ENCODE measurements around the gene HS3ST4. TPM values are rescaled to one million over a fixed set of nuclear protein-coding genes. Genes with fewer than 3 reads are reported as not detected.

Gene HS3ST4
- total and polyA plus RNA-seq, 2 donors (not counting 1 experiment from before 2014, with no cell fraction given), result not detected

DNA sequence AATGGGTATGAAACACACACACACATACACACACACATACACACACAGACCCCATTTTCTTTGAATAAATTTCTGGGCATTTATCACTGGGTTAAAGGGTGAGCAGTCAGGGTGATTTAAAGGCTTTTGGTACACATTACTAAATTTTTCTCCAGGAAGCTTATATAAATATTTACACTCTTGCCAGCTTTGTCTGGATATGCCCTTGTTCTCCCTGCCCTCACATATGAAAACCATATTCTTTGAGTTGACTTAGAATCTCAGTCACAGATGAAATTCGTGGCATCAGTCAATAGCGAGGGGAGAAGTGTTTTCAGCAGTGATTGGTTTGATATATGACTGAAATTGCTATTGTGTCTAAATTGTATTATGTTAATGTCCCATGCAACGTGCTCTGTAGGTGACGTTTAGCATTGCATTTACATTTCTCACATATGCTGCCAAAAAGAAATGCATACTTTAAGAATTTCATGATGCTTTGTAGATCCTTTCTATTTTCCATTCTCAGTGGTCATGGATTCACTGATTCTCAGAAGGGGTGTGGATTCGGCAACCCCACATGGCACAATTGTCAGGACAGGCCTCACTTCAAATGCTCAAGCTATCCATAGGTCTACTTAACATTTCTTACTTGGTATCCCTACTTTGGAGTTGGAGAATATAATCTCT is 34.8 kb downstream of the HS3ST4 start:
- no peaks in the 10 kb centered on the region for H3K79me2 ChIP-seq (ENCODE audit: control insufficient read depth, insufficient read depth, low read length)
- H4K20me1 ChIP-seq (ENCODE audit: control insufficient read depth, extremely low read depth, insufficient read depth, low read length), result no peaks in the 10 kb centered on the region
- H3K4me2 ChIP-seq (ENCODE audit: extremely low read depth, insufficient read depth, low read length), result no peak overlapping the region
- H3K4me1 ChIP-seq (ENCODE audit: control insufficient read depth, extremely low read depth, insufficient read depth, low read length), result no peaks in the 10 kb centered on the region
- no peak overlapping the region for H3K9ac ChIP-seq (ENCODE audit: insufficient read depth, low read length)
- DNase-seq (ENCODE audit: low read depth in 2 of 2), result no peak
- no peaks in the 10 kb centered on the region for H3K36me3 ChIP-seq (ENCODE audit: control insufficient read depth, insufficient read depth, low read length)
- no peaks in the 10 kb centered on the region for H3K9me3 ChIP-seq (ENCODE audit: control insufficient read depth, insufficient read depth, low read depth, low read length)
- H3K27ac ChIP-seq (ENCODE audit: insufficient read depth, low read length), result no peak overlapping the region
- no peak overlapping the region for H3K4me3 ChIP-seq (replicated peaks in 1 of 4; ENCODE audit: control extremely low read depth in 1 of 4, insufficient read depth in 1 of 4, low read depth in 3 of 4, low read length in 4 of 4)
- no peak overlapping the region for H2AFZ ChIP-seq (ENCODE audit: low read length)
- TF ChIP-seq EZH2 (IDR thresholded peaks at IDR 0.05; ENCODE audit: low read length, missing control alignments) (no peak), CTCF (conservative IDR thresholded peaks at IDR 0.05 in 1 of 2, IDR thresholded peaks at IDR 0.05 in 1 of 2; ENCODE audit: low read depth in 1 of 2, low read length in 2 of 2) (no peak)
- no peaks in the 10 kb centered on the region for H3K27me3 ChIP-seq (ENCODE audit: control insufficient read depth, insufficient read depth, low read length)

DNA sequence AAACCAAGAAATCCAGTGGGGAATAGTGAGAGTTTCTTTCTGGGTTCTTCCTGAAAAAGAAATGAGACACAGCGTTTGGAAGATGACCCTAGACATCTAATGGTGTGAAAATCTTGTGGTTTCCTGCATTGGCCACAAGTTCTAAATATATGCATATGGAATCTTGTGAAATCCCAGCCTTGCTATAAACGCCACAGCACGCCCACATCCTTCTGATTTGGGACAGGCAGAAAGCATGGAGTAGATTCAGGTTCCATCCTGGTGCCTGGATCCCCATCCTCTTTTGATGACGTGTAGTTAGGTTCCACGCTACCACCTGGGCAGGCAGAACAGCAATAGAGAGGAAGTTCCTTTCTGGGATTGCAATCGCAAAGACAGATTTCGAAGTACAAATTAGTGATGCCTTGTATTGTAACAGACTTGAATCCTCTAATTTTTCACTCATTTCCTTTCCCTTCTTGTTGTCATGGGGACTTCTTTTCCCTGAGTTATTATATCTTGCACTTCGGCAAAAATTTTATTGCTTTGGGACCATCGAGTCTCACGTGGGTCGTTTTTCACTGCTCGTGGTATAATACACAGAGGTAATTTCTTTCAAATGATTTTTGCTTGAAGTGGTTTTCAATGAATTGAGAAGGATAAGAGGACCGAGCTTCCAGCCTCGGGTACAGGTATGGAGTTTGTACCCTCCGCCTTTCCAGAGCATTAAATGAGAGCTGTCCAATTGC is 37.6 kb downstream of the HS3ST4 start:
- Histone ChIP-seq H3K4me2 (ENCODE audit: extremely low read depth, insufficient read depth, low read length) (no peak overlapping the region), H3K4me1 (ENCODE audit: control insufficient read depth, extremely low read depth, insufficient read depth, low read length) (no peaks in the 10 kb centered on the region)
- TF ChIP-seq CTCF (conservative IDR thresholded peaks at IDR 0.05 in 1 of 2, IDR thresholded peaks at IDR 0.05 in 1 of 2; ENCODE audit: low read depth in 1 of 2, low read length in 2 of 2), result no peak
- TF ChIP-seq EZH2 (IDR thresholded peaks at IDR 0.05; ENCODE audit: low read length, missing control alignments), result no peak

DNA sequence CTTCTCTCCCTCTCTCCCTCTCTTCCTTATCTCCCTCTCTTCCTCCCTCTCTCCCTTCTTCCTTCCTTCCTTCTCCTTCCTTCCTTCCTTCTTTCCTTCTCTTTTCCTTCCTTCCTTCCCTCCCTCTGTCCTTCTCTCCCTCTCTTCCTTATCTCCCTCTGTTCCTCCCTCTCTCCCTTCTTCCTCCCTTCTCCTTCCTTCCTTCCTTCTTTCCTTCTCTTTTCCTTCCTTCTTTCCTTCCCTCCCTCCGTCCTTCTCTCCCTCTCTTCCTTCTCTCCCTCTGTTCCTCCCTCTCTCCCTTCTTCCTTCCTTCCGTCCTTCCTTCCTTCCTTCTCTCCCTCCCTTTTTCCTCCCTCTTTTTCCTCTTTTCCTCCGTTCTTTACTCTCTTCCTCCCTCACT is 38.6 kb downstream of the HS3ST4 start:
- no peak overlapping the region for H3K4me2 ChIP-seq (ENCODE audit: extremely low read depth, insufficient read depth, low read length)
- H3K36me3 ChIP-seq (ENCODE audit: control insufficient read depth, insufficient read depth, low read length), result no peaks in the 10 kb centered on the region
- no peaks in the 10 kb centered on the region for H4K20me1 ChIP-seq (ENCODE audit: control insufficient read depth, extremely low read depth, insufficient read depth, low read length)
- H3K27ac ChIP-seq (ENCODE audit: insufficient read depth, low read length), result no peak overlapping the region
- DNase-seq (ENCODE audit: low read depth in 2 of 2), result no peak
- H3K9ac ChIP-seq (ENCODE audit: insufficient read depth, low read length), result no peak overlapping the region
- H3K4me3 ChIP-seq (replicated peaks in 1 of 4; ENCODE audit: control extremely low read depth in 1 of 4, insufficient read depth in 1 of 4, low read depth in 3 of 4, low read length in 4 of 4), result no peak overlapping the region
- H3K79me2 ChIP-seq (ENCODE audit: control insufficient read depth, insufficient read depth, low read length), result no peaks in the 10 kb centered on the region
- H3K27me3 ChIP-seq (ENCODE audit: control insufficient read depth, insufficient read depth, low read length), result no peaks in the 10 kb centered on the region
- H2AFZ ChIP-seq (ENCODE audit: low read length), result no peak overlapping the region
- H3K9me3 ChIP-seq (ENCODE audit: control insufficient read depth, insufficient read depth, low read depth, low read length), result no peaks in the 10 kb centered on the region
- no peaks in the 10 kb centered on the region for H3K4me1 ChIP-seq (ENCODE audit: control insufficient read depth, extremely low read depth, insufficient read depth, low read length)
- TF ChIP-seq CTCF (conservative IDR thresholded peaks at IDR 0.05 in 1 of 2, IDR thresholded peaks at IDR 0.05 in 1 of 2; ENCODE audit: low read depth in 1 of 2, low read length in 2 of 2) (no peak), EZH2 (IDR thresholded peaks at IDR 0.05; ENCODE audit: low read length, missing control alignments) (no peak)

More for the DNA sequence above, 37.6 kb downstream of the HS3ST4 start:
- Histone ChIP-seq H3K4me3 (replicated peaks in 1 of 4; ENCODE audit: control extremely low read depth in 1 of 4, insufficient read depth in 1 of 4, low read depth in 3 of 4, low read length in 4 of 4) (no peak overlapping the region), H3K36me3 (ENCODE audit: control insufficient read depth, insufficient read depth, low read length) (no peaks in the 10 kb centered on the region), H2AFZ (ENCODE audit: low read length) (no peak overlapping the region), H3K9me3 (ENCODE audit: control insufficient read depth, insufficient read depth, low read depth, low read length) (no peaks in the 10 kb centered on the region), H3K79me2 (ENCODE audit: control insufficient read depth, insufficient read depth, low read length) (no peaks in the 10 kb centered on the region), H4K20me1 (ENCODE audit: control insufficient read depth, extremely low read depth, insufficient read depth, low read length) (no peaks in the 10 kb centered on the region), H3K27ac (ENCODE audit: insufficient read depth, low read length) (no peak overlapping the region), H3K9ac (ENCODE audit: insufficient read depth, low read length) (no peak overlapping the region), H3K27me3 (ENCODE audit: control insufficient read depth, insufficient read depth, low read length) (no peaks in the 10 kb centered on the region)
- no peak for DNase-seq (ENCODE audit: low read depth in 2 of 2)
